SK-N-SH (cell line): ENCODE measurements around the gene ELAVL2.

ENCODE experiments used
- CTCF ChIP-seq: fragments of 200-600 bp; sonication (generic); IDR thresholded peaks from 2 replicates; pipeline ENCODE4 v1.6.1; 2017; ENCODE audit warnings: antibody characterized with exemption, mild to moderate bottlenecking, moderate library complexity
- ELF1 ChIP-seq: IDR thresholded peaks from 2 replicates; pipeline ENCODE4 v1.4.0; 2012
- NFIC ChIP-seq: IDR thresholded peaks from 2 replicates; pipeline ENCODE4 v1.4.0; 2012; ENCODE audit warnings: borderline replicate concordance
- TAF1 ChIP-seq: IDR thresholded peaks from 2 replicates; pipeline ENCODE4 v1.6.1; 2012; ENCODE audit warnings: low read depth, mild to moderate bottlenecking, low read length, moderate library complexity, borderline replicate concordance
- TCF12 ChIP-seq: IDR thresholded peaks from 2 replicates; pipeline ENCODE4 v1.4.0; 2012
- YY1 ChIP-seq: IDR thresholded peaks from 2 replicates; pipeline ENCODE4 v1.4.0; 2012; ENCODE audit warnings: low read depth, mild to moderate bottlenecking
- TF ChIP-seq, protein P1 (sequence below): IDR thresholded peaks from 2 replicates; pipeline ENCODE4; 2012

GRCh38 chr9:23644326-23644725 is 181.7 kb downstream of the ELAVL2 start:
- TF ChIP-seq TAF1, result no peak
- no peak for TF ChIP-seq CTCF
- TF ChIP-seq NFIC, result no peak
- no peak for TF ChIP-seq TCF12
- TF ChIP-seq, protein P1, sequence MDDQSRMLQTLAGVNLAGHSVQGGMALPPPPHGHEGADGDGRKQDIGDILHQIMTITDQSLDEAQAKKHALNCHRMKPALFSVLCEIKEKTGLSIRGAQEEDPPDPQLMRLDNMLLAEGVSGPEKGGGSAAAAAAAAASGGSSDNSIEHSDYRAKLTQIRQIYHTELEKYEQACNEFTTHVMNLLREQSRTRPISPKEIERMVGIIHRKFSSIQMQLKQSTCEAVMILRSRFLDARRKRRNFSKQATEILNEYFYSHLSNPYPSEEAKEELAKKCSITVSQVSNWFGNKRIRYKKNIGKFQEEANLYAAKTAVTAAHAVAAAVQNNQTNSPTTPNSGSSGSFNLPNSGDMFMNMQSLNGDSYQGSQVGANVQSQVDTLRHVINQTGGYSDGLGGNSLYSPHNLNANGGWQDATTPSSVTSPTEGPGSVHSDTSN, result no peak
- no peak for TF ChIP-seq ELF1
- TF ChIP-seq YY1, result no peak
